Neural crest cell (in vitro differentiated cells): ENCODE data around the gene SLC38A1. TPM values are rescaled to one million over a fixed set of nuclear protein-coding genes. Genes with fewer than 3 reads are reported as not detected.

ENCODE experiments used
- DNase-seq: peaks from one replicate; pipeline ENCODE4 v3.0.0; 2021; ENCODE audit warnings: low read depth, mixed read lengths, low spot score
- H3K27ac Mint-ChIP-seq: one replicate; pipeline ENCODE4 v1.8.0; 2021; ENCODE audit warnings: mild to moderate bottlenecking, mixed read lengths; ENCODE audit not compliant: unreplicated experiment
- H3K27me3 Mint-ChIP-seq: 2 replicates; pipeline ENCODE4 v1.8.0; 2021; ENCODE audit warnings: low read depth, mild to moderate bottlenecking, mixed read lengths
- H3K36me3 Mint-ChIP-seq: 2 replicates; pipeline ENCODE4 v1.8.0; 2021; ENCODE audit warnings: low read depth, mild to moderate bottlenecking, mixed read lengths
- H3K4me1 Mint-ChIP-seq: 2 replicates; pipeline ENCODE4 v1.8.0; 2021; ENCODE audit warnings: mixed read lengths
- H3K4me3 Mint-ChIP-seq: one replicate; pipeline ENCODE4 v1.8.0; 2021; ENCODE audit warnings: mild to moderate bottlenecking, mixed read lengths
- H3K9me3 Mint-ChIP-seq: 2 replicates; pipeline ENCODE4 v1.8.0; 2021; ENCODE audit warnings: mixed read lengths
- total RNA-seq: library from RNA; stranded (reverse); gene quantifications from 2 replicates; pipeline ENCODE4 v1.2.1, GENCODE V29; 2021
- TF ChIP-seq, protein P1 (sequence below): fragments of 200-600 bp; sonication (generic); conservative IDR thresholded peaks from 2 replicates; pipeline ENCODE4 v1.5.0; 2021; ENCODE audit warnings: antibody characterized with exemption, mild to moderate bottlenecking

SLC38A1 gene
- total RNA-seq, 1 donor from 2014 or later: 129 TPM

DNA sequence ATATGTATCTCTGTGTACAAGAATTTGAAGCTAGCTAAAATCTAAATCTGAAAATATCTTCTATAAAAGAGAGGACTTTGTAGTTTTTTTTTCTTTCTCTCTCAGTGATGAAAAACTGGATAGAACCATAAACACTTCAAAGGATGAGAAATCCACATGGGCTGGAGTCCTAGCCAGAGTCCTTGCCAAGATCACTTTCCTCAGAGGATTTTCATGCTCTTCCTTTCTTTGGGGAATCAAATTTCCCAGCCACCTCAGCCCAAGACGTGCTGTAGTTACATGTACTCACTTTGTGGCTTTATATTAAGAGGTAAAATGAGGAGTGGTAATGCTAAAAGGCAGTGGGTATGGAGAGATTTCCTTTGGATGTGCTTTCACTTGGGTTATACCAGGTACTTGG, 110.3 kb downstream of the SLC38A1 start:
- no peak for DNase-seq
- Mint-ChIP-seq H3K9me3 (peaks cover 11% of the 10 kb centered on the region), H3K4me1 (no peaks in the 10 kb centered on the region), H3K36me3 (peaks cover 10% of the 10 kb centered on the region), H3K27ac (no peak overlapping the region), H3K27me3 (no peaks in the 10 kb centered on the region), H3K4me3 (no peak overlapping the region)
- TF ChIP-seq, protein P1, sequence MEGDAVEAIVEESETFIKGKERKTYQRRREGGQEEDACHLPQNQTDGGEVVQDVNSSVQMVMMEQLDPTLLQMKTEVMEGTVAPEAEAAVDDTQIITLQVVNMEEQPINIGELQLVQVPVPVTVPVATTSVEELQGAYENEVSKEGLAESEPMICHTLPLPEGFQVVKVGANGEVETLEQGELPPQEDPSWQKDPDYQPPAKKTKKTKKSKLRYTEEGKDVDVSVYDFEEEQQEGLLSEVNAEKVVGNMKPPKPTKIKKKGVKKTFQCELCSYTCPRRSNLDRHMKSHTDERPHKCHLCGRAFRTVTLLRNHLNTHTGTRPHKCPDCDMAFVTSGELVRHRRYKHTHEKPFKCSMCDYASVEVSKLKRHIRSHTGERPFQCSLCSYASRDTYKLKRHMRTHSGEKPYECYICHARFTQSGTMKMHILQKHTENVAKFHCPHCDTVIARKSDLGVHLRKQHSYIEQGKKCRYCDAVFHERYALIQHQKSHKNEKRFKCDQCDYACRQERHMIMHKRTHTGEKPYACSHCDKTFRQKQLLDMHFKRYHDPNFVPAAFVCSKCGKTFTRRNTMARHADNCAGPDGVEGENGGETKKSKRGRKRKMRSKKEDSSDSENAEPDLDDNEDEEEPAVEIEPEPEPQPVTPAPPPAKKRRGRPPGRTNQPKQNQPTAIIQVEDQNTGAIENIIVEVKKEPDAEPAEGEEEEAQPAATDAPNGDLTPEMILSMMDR: no peak

DNA sequence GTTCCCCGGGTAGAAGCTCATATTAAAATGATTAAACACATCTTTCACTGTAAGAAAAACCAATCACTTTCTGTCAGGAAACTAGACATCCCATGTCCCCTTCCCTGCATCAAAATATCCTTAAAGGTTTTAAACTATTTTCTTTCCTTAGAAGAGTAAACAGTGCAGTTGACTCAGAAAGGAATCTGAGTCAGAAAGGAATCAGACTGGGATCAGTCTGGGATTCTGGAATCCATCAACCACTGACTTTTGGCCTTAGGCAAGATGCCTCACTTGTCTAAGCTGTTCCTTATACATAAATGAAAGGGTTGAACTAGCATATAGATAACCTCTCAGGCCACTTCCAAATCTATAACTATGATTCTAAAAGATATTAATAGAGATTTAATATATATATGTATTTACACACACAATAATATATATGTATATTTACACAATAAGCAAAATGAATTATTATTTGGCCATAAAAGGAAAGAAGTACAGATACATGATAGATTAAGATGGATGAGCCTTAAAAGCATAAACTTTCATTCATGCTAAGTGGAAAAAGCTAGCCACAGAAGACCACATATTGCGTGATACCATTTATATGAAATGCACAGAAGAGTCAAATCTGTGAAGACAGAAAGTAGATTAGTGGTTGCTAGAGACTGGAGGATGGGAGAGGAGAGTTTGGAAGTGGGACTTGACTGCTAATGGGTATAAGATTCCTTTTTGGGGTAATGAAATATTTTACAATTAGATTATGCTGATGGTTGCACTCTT, 114.4 kb downstream of the SLC38A1 start:
- Mint-ChIP-seq H3K4me3 (no peak overlapping the region), H3K9me3 (peaks cover 11% of the 10 kb centered on the region), H3K4me1 (peaks cover 13% of the 10 kb centered on the region), H3K27ac (no peak overlapping the region), H3K36me3 (peaks cover 10% of the 10 kb centered on the region), H3K27me3 (no peaks in the 10 kb centered on the region)
- DNase-seq: no peak
- TF ChIP-seq, protein P1: no peak

DNA sequence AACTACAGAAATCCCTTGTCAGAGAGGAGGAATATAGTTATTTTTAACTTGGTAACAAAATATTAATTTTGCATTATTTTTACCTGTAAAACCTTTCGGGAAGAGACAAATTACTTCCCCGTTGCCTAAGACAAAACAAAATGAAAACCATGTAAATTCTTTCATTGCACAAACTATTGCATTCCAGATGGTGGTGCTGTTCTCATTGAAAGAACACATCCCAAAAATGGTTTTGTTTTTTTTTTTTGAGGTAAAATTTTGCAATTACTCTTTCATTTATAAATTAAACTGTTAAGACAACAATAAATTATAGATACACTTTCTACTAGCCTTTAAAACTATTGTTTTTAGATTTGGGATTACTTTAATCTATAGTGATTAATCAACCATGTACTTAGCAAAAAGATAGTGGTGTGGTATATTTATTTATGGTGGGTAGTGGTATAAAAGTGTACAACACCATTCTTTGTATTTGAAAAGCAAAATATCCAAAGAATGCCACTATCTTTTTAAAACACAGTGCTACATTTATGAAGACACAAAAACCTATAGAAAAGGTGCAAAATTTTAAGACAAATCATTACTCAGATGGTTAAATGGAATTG, 115.5 kb downstream of the SLC38A1 start:
- Mint-ChIP-seq H3K4me1 (peaks cover 19% of the 10 kb centered on the region), H3K9me3 (peaks cover 11% of the 10 kb centered on the region)

DNA sequence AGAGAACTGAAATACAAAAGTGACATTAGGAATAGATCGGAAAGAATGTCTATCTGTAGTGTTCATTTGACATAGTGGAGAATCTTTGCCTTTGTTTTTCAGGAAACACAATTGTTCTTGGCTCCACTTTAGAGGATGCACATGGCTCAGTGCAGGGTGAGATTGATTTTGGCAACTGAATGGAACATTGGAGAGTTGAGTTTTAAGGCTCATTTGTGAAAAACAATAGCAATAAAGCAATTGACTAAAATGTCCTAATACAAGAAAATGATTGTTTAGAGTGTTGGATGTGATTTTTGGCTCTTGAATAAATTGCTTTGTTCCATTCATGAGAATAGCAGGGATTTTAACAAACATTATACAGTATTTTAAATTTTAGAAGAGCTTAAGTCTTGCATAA, 116.4 kb downstream of the SLC38A1 start:
- Mint-ChIP-seq H3K4me3 (no peak overlapping the region), H3K27ac (no peak overlapping the region), H3K9me3 (peaks cover 10% of the 10 kb centered on the region), H3K4me1 (peaks cover 21% of the 10 kb centered on the region), H3K27me3 (no peaks in the 10 kb centered on the region), H3K36me3 (peaks cover 10% of the 10 kb centered on the region)
- TF ChIP-seq, protein P1: no peak
- no peak for DNase-seq

More for the DNA sequence above, 115.5 kb downstream of the SLC38A1 start:
- TF ChIP-seq, protein P1: peak; percentile 82
- H3K4me3 Mint-ChIP-seq: no peak overlapping the region
- no peak overlapping the region for H3K27ac Mint-ChIP-seq
- peaks cover 10% of the 10 kb centered on the region for H3K36me3 Mint-ChIP-seq
- no peaks in the 10 kb centered on the region for H3K27me3 Mint-ChIP-seq
- DNase-seq: no peak

DNA sequence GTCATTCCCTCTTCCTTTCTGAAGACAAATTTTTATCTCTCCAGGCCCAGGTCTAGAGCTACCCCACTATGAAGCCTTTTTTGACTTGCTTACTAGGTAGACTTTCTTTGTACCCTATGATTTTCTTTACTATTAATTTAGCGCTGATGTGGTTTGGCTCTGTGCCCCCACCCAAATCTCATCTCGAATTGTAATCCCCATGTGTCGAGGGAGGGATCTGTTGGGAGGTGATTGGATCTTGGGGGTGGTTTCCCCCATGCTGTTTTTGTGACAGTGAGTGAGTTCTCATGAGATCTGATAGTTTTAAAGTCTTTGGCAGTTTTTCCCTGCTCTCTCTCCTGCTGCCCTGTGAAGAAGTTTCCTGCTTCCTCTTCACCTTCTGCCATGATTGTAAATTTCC, 118.1 kb downstream of the SLC38A1 start:
- TF ChIP-seq, protein P1: no peak
- Mint-ChIP-seq H3K27me3 (no peaks in the 10 kb centered on the region), H3K36me3 (no peaks in the 10 kb centered on the region), H3K4me3 (no peak overlapping the region), H3K4me1 (peaks cover 21% of the 10 kb centered on the region), H3K9me3 (no peaks in the 10 kb centered on the region), H3K27ac (no peak overlapping the region)
- DNase-seq: no peak
